GM23338 (cell line): Measurements from ENCODE around the gene FAM13A.

Source experiments
- CTCF ChIP-seq, 2 experiments: fragments of 200-600 bp in 1 of 2; sonication (generic) in 1 of 2; conservative IDR thresholded peaks; 2 replicates each; pipeline versions ENCODE4 v1.5.1 to v1.6.1; 2016 to 2017; ENCODE audit warnings: antibody characterized with exemption in 2 of 2, low read depth in 2 of 2, mild to moderate bottlenecking in 2 of 2, moderate library complexity in 1 of 2
- EZH2 ChIP-seq: fragments of 200-600 bp; sonication (generic); IDR thresholded peaks from one replicate; pipeline ENCODE4 v1.8.0; 2017; ENCODE audit warnings: antibody characterized with exemption, mild to moderate bottlenecking, low read depth; ENCODE audit not compliant: unreplicated experiment
- POLR2AphosphoS5 ChIP-seq: IDR thresholded peaks from 2 replicates; pipeline ENCODE4 v1.6.1; 2016; ENCODE audit warnings: antibody characterized with exemption, low read depth

GRCh38 chr4:88969271-88969670 is 87.7 kb downstream of the FAM13A start:
- TF ChIP-seq CTCF (conservative IDR thresholded peaks at IDR 0.05; ENCODE audit: low read depth in 2 of 2) (no peak), POLR2AphosphoS5 (no peak), EZH2 (no peak)
